HG03097 (cell line): ENCODE results near the gene PPP1R3G.
"Not testable (repeated sequence)": the region's sequence is repeated elsewhere in the genome, so short reads cannot be mapped to it uniquely, and the experiment has no call there.

Experiments
- ATAC-seq: cut with Tn5 transposase; IDR thresholded peaks from one replicate; pipeline ENCODE4 v1.9.1; 2021; ENCODE audit not compliant: unreplicated experiment, low FRiP score

Gene PPP1R3G

GRCh38 chr6:5084781-5085647 lies at the start of gene PPP1R3G:
TSS of gene PPP1R3G (plus strand) at chr6:5085341. CDS start at chr6:5085486, 145 bp downstream.
- ATAC-seq = no peak

- ATAC-seq = no peak
Measured at GRCh38 chr6:5036269-5036668, 48.9 kb upstream of the PPP1R3G start.

GRCh38 chr6:5041955-5042354 lies 43.2 kb upstream of the PPP1R3G start:
- ATAC-seq = no peak

GRCh38 chr6:5042436-5042835 lies 42.7 kb upstream of the PPP1R3G start:
- no peak for ATAC-seq

GRCh38 chr6:5044866-5045265 lies 40.3 kb upstream of the PPP1R3G start:
- no peak for ATAC-seq

- ATAC-seq = no peak
Measured at GRCh38 chr6:5045416-5045815, 39.7 kb upstream of the PPP1R3G start.

- ATAC-seq = no peak
Measured at GRCh38 chr6:5046430-5046829, 38.7 kb upstream of the PPP1R3G start.

GRCh38 chr6:5050009-5050408 lies 35.1 kb upstream of the PPP1R3G start:
- no peak for ATAC-seq

- no peak for ATAC-seq
Measured at GRCh38 chr6:5051394-5051793, 33.7 kb upstream of the PPP1R3G start.

GRCh38 chr6:5053038-5053437 lies 32.1 kb upstream of the PPP1R3G start:
- ATAC-seq = no peak

GRCh38 chr6:5053864-5054244 lies 31.3 kb upstream of the PPP1R3G start:
- no peak for ATAC-seq

- ATAC-seq = no peak
Measured at GRCh38 chr6:5054245-5054873, 30.8 kb upstream of the PPP1R3G start.

- no peak for ATAC-seq
Measured at GRCh38 chr6:5055118-5055517, 30.0 kb upstream of the PPP1R3G start.

GRCh38 chr6:5058254-5058653 lies 26.9 kb upstream of the PPP1R3G start:
- ATAC-seq = no peak

GRCh38 chr6:5059036-5059896 lies 25.9 kb upstream of the PPP1R3G start:
- no peak for ATAC-seq

GRCh38 chr6:5060439-5060838 lies 24.7 kb upstream of the PPP1R3G start:
- ATAC-seq = not testable (repeated sequence)

- no peak for ATAC-seq
Measured at GRCh38 chr6:5061152-5061551, 24.0 kb upstream of the PPP1R3G start.

GRCh38 chr6:5063617-5064016 lies 21.5 kb upstream of the PPP1R3G start:
- ATAC-seq = no peak

GRCh38 chr6:5066456-5067093 lies 18.6 kb upstream of the PPP1R3G start:
- no peak for ATAC-seq

- no peak for ATAC-seq
Measured at GRCh38 chr6:5067305-5067704, 17.8 kb upstream of the PPP1R3G start.
